ENCODE results near the gene BSN.

The BSN gene

DNA sequence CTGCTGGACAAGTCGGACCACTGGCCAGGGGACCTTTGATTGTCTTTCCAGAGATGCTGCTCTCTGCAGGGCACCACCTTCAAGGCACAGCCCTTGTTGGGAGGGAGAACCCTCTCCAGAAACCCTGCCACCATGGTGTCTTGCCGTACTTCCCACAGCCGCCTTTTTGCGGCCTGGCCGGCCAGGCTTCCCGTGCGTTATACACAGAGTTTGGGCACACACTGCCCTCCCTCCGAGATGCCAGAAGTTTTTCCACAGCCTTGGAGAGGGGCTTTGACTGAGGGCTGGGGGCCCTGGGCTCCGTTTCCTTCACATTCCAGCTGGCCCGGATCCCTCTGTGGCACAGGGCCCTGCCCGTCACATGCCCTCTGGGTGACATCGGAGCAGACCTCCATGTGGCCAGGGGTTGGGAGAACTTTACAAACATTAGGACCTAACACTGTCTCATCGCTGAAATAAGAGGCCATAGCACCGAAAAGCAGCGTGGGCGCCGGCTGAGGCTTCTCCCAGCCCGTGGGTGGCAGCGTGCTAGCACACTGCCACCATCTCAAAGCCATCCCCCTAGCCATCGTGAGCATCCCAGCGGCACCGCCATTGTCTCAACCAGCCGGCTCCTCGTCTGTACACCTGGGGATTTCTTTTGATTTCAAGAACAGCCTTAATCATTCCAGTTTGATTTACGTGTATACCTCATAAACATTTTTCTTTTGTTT is 113.6 kb downstream of the BSN start:
- no peak overlapping the region for H3K4me3 ChIP-seq (ENCODE audit: low read length)
- peaks cover 23% of the 10 kb centered on the region for H3K4me1 ChIP-seq (ENCODE audit: control insufficient read depth, insufficient read depth, low read length)
- no peak for DNase-seq (ENCODE audit: low read depth)
- no peak overlapping the region for H3K9ac ChIP-seq (ENCODE audit: low read length)
- H3K27me3 ChIP-seq (replicated peaks; ENCODE audit: control insufficient read depth, insufficient read depth, low read length): peaks cover 15% of the 10 kb centered on the region
- H3K9me3 ChIP-seq (ENCODE audit: control insufficient read depth, low read length): no peaks in the 10 kb centered on the region
- H3K36me3 ChIP-seq (ENCODE audit: control insufficient read depth, insufficient read depth, low read length, severe bottlenecking): no peaks in the 10 kb centered on the region

DNA sequence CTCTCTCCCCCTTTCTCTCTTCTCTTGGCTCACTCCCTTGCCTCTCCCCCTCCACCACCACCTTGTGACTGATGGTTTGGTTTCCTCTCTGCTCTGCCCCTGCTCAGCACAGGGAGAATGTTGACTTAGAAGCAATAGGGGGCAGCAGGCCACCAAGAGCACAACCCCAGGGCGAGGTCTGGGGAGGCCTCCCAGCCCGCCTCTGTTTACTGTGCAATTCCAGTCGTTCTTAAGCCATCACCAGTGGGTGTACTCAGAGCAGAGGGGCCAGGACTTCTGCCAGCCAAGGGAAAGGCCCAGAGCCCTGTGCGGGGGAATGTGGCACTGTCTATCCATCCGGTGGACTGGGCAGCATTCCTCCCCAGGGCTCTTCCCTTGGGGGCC is 114.1 kb downstream of the BSN start:
- DNase-seq (ENCODE audit: low read depth): no peak
- Histone ChIP-seq H3K4me1 (ENCODE audit: control insufficient read depth, insufficient read depth, low read length) (peaks cover 27% of the 10 kb centered on the region), H3K4me3 (ENCODE audit: low read length) (no peak overlapping the region), H3K27me3 (replicated peaks; ENCODE audit: control insufficient read depth, insufficient read depth, low read length) (peaks cover 13% of the 10 kb centered on the region), H3K36me3 (ENCODE audit: control insufficient read depth, insufficient read depth, low read length, severe bottlenecking) (no peaks in the 10 kb centered on the region), H3K9me3 (ENCODE audit: control insufficient read depth, low read length) (no peaks in the 10 kb centered on the region), H3K9ac (ENCODE audit: low read length) (no peak overlapping the region)

DNA sequence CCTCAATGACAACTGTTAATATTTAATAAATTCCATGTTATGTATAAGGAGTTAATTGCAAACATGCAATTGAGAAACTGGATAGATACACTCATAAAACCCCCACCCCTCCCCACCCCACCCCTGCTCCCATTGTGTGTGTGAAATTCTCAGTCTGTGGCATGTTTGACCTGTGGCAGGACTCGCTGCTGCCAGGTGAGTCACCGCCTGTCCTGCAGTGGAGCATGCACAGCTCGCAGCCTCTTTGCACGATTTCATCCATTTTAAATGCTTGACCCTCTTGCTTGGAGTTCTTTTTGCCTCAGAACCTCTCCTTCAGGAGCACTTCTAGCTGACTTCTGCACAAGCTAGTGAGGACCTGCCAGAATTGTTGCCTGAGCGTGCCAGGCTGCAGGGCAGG is 114.6 kb downstream of the BSN start:
- H3K4me1 ChIP-seq (ENCODE audit: control insufficient read depth, insufficient read depth, low read length): peaks cover 28% of the 10 kb centered on the region
- H3K36me3 ChIP-seq (ENCODE audit: control insufficient read depth, insufficient read depth, low read length, severe bottlenecking): no peaks in the 10 kb centered on the region
- H3K27me3 ChIP-seq (replicated peaks; ENCODE audit: control insufficient read depth, insufficient read depth, low read length): peaks cover 9% of the 10 kb centered on the region
- peak overlapping the region; percentile 5 for H3K9ac ChIP-seq (ENCODE audit: low read length)
- peak; percentile 9 for DNase-seq (ENCODE audit: low read depth)
- no peaks in the 10 kb centered on the region for H3K9me3 ChIP-seq (ENCODE audit: control insufficient read depth, low read length)
- no peak overlapping the region for H3K4me3 ChIP-seq (ENCODE audit: low read length)

DNA sequence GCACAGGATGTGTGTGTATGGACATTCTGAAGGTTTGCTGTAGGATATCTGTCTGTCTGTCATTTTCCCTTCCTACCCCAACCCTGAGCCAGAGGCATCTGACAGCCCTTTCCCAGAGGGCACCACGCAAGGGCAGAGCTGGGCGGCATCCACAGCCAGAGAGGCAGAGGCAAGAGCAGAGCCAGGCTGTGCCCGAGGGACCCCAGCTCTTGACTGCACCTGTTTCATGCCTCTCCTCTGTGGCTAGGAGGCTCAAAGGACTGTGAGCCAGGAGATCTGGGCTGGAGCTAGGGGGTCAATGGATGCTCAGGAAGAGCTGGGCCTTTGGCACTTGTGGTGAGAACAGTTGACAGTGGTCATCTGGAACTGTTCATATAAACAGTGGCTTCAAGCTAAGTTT is 115.1 kb downstream of the BSN start:
- Histone ChIP-seq H3K4me1 (ENCODE audit: control insufficient read depth, insufficient read depth, low read length) (peaks cover 28% of the 10 kb centered on the region), H3K9me3 (ENCODE audit: control insufficient read depth, low read length) (no peaks in the 10 kb centered on the region), H3K36me3 (ENCODE audit: control insufficient read depth, insufficient read depth, low read length, severe bottlenecking) (no peaks in the 10 kb centered on the region), H3K9ac (ENCODE audit: low read length) (peak overlapping the region; percentile 5), H3K4me3 (ENCODE audit: low read length) (no peak overlapping the region), H3K27me3 (replicated peaks; ENCODE audit: control insufficient read depth, insufficient read depth, low read length) (peaks cover 8% of the 10 kb centered on the region)
- no peak for DNase-seq (ENCODE audit: low read depth)

DNA sequence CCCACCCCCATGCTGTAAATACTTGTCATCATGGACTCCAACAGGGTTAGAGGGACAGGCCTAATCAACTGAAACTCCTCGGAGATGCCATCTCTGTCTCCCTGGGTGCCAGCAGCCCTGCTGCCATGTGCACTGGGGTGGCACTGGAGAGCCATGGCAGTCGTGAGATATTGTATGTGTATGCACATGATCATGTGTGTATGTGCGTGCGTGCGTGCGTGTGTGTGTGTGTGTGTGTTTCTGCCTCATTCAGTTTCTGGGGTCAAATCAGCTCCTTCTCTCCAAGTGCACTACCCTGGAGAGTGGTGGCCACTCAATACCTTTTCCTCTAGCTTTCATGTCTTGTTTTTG is 116.6 kb downstream of the BSN start:
- no peak for DNase-seq (ENCODE audit: low read depth)
- H3K36me3 ChIP-seq (ENCODE audit: control insufficient read depth, insufficient read depth, low read length, severe bottlenecking): peaks cover 4% of the 10 kb centered on the region
- no peak overlapping the region for H3K4me3 ChIP-seq (ENCODE audit: low read length)
- no peaks in the 10 kb centered on the region for H3K9me3 ChIP-seq (ENCODE audit: control insufficient read depth, low read length)
- H3K27me3 ChIP-seq (replicated peaks; ENCODE audit: control insufficient read depth, insufficient read depth, low read length): peaks cover 8% of the 10 kb centered on the region
- H3K9ac ChIP-seq (ENCODE audit: low read length): no peak overlapping the region
- H3K4me1 ChIP-seq (ENCODE audit: control insufficient read depth, insufficient read depth, low read length): peaks cover 38% of the 10 kb centered on the region

DNA sequence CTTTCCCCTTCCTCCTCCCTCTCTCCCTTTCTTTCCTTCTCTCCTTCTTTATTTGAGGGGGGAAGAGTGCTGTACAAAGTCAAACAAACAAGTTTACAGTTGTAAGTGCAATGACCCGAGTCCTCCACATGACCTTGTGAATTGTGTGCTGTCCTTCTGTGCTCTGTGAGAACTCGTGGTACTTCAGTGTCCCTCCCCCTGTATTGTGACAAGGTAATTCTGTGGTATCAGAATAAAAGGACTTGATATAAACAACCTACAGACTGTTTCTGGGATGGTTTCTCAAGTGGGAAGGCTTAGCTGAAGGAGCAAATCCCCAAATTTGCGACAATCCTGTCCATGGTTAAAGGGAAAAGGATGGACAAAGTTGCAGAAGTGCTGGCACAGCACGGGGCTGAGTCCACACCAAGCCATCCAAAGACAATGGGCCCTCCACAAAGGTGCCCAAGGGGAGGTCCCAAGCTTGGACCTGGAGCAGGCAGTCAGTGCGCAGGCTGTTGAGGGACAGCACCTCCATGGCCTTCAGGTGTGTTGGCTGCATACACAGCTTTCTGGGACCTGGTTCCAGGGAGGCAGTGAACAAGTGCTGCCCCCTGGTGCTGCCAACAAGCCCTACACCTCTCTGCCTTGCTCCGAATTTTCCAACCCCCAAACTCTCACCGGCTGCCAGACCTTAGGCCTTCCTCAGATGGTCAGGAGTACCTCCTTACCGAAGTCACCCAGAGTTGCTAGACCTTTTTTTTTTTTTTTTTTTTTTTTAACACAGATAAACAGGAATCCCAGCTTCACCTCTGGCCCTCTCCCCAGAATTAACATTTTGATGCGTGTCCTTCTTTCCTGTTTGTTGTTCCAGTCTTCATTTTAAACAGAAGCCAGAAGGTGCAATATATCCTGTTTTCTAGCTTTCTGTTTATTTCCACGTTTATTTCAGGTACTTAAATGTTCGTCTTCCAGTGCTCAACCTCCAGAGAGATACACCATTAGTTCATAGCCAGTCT is 117.3 kb downstream of the BSN start:
- peak; percentile 85 for DNase-seq (ENCODE audit: low read depth)
- H3K36me3 ChIP-seq (ENCODE audit: control insufficient read depth, insufficient read depth, low read length, severe bottlenecking): peaks cover 11% of the 10 kb centered on the region
- H3K4me1 ChIP-seq (ENCODE audit: control insufficient read depth, insufficient read depth, low read length): peaks cover 38% of the 10 kb centered on the region
- no peak overlapping the region for H3K4me3 ChIP-seq (ENCODE audit: low read length)
- no peak overlapping the region for H3K9ac ChIP-seq (ENCODE audit: low read length)
- peaks cover 8% of the 10 kb centered on the region for H3K27me3 ChIP-seq (replicated peaks; ENCODE audit: control insufficient read depth, insufficient read depth, low read length)
- no peaks in the 10 kb centered on the region for H3K9me3 ChIP-seq (ENCODE audit: control insufficient read depth, low read length)

DNA sequence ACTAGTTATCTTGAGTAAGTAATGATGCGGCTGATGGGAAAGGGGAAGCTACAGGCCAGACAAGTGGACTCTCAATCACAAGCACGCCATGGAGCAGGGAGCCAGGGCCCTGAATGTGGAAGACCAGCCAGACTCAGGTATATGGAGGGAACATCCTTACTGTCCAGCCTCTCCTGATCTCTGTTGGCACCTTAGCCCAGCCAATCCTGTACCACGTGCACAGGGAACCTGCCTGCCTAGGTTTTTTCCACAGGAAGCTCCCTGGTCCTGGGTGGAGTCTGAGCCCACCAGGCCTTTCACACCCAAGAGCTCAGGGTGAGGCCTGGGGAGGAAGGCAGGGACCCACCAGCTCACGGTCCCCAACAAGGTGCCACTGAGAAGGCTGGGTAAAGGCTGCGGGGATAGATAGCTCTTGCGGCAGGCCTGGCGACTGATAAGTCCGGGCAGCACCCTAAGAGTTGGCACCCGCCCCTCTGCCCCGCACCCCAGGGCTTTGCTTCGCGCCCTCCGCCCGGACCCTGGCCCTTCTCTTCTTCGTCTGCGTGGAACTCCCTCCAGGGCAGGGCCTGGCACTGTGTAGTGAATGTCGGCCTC is 118.9 kb downstream of the BSN start:
- peaks cover 28% of the 10 kb centered on the region for H3K36me3 ChIP-seq (ENCODE audit: control insufficient read depth, insufficient read depth, low read length, severe bottlenecking)
- peak overlapping the region; percentile 93 for H3K9ac ChIP-seq (ENCODE audit: low read length)
- no peak for DNase-seq (ENCODE audit: low read depth)
- peaks cover 29% of the 10 kb centered on the region for H3K4me1 ChIP-seq (ENCODE audit: control insufficient read depth, insufficient read depth, low read length)
- peak overlapping the region; percentile 93 for H3K4me3 ChIP-seq (ENCODE audit: low read length)
- no peaks in the 10 kb centered on the region for H3K27me3 ChIP-seq (replicated peaks; ENCODE audit: control insufficient read depth, insufficient read depth, low read length)
- H3K9me3 ChIP-seq (ENCODE audit: control insufficient read depth, low read length): no peaks in the 10 kb centered on the region

DNA sequence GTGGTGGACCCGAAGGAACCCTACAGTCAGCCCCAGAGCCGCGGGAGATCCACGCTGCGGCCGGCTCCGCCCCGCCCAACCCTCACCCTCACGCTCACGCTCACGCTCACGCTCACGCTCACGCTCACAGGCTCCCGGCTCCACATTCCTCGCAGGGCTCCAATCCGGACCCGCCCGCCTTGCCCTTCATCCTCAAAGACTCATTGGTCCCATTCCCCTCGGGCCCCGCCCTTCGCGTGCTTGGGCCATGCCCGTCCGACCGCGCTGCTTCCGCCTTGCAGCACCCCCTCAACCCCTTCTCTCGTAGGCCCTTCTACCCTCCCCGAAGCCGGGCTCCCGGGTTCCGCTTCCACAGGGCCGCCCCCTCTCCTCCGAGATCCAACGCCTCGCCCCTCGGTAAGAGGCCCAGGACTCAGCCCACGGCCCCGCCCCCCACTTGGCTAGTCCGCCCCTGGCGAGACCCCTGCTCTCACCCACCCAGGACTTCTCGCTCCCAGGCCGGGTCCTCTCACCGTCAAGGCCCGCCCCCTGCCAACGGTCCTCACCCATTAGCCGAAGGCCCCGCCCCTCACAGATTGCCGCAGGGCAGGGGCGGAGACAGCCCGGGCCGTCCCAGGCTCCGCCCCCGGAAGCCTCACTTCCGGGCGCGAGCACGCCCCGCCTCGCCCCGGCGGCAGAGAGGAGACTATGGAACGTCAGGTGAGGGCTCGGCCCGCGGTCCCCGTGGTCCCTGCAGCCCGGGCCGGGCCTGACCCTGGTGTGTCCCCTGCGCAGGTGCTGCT is 119.6 kb downstream of the BSN start, which contains the start of gene APEH:
TSS of gene APEH (plus strand) at position 637 of the 782 bp plus-strand sequence. CDS start at position 688, 51 bp downstream.
- no peaks in the 10 kb centered on the region for H3K9me3 ChIP-seq (ENCODE audit: control insufficient read depth, low read length)
- peak; percentile 99 for DNase-seq (ENCODE audit: low read depth)
- H3K4me1 ChIP-seq (ENCODE audit: control insufficient read depth, insufficient read depth, low read length): peaks cover 24% of the 10 kb centered on the region
- H3K4me3 ChIP-seq (ENCODE audit: low read length): peak within 1 kb of the TSS; percentile 93
- peak within 1 kb of the TSS; percentile 93 for H3K9ac ChIP-seq (ENCODE audit: low read length)
- H3K27me3 ChIP-seq (replicated peaks; ENCODE audit: control insufficient read depth, insufficient read depth, low read length): no peaks in the 10 kb centered on the region
- peaks cover 34% of the 10 kb centered on the region for H3K36me3 ChIP-seq (ENCODE audit: control insufficient read depth, insufficient read depth, low read length, severe bottlenecking)

DNA sequence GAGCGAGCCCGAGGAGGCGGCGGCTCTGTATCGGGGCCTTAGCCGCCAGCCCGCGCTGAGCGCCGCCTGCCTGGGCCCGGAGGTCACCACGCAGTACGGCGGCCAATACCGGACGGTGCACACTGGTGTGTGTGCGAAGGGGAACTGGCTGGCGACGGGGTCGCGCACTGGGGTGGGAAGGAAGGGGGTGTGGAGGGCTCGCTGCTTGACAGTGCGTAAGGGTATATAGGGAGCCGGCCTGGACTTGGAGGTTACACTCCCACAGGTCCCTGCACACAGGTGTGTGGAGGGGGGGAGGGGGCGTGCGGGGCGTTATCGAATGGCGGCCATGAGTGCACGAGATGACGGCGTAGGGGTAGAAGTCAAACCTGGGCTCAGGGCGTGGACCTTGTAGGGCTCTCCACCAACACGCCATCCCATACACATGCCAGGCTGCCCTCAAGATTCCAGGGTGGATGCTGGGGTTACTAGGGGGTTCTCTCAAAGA is 120.3 kb downstream of the BSN start:
- Histone ChIP-seq H3K36me3 (ENCODE audit: control insufficient read depth, insufficient read depth, low read length, severe bottlenecking) (peaks cover 41% of the 10 kb centered on the region), H3K4me3 (ENCODE audit: low read length) (peak overlapping the region; percentile 93), H3K27me3 (replicated peaks; ENCODE audit: control insufficient read depth, insufficient read depth, low read length) (no peaks in the 10 kb centered on the region), H3K9ac (ENCODE audit: low read length) (peak overlapping the region; percentile 93), H3K4me1 (ENCODE audit: control insufficient read depth, insufficient read depth, low read length) (peaks cover 17% of the 10 kb centered on the region), H3K9me3 (ENCODE audit: control insufficient read depth, low read length) (no peaks in the 10 kb centered on the region)
- DNase-seq (ENCODE audit: low read depth): no peak

DNA sequence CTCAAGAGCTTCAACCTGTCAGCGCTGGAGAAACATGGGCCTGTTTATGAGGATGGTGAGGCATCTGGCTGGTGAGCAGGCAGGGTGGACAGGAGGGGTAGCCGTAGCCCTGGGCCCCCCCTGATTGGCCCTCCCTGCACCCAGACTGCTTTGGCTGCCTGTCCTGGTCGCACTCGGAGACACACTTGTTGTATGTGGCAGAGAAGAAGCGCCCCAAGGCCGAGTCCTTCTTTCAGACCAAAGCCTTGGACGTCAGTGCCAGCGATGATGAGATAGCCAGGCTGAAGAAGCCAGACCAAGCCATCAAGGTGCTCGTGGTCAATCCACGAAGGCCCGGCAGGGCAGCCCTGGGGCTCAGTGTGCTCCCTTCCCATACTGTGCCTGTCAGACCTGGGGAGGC is 121.6 kb downstream of the BSN start:
- Histone ChIP-seq H3K27me3 (replicated peaks; ENCODE audit: control insufficient read depth, insufficient read depth, low read length) (no peaks in the 10 kb centered on the region), H3K9me3 (ENCODE audit: control insufficient read depth, low read length) (no peaks in the 10 kb centered on the region), H3K9ac (ENCODE audit: low read length) (no peak overlapping the region), H3K4me1 (ENCODE audit: control insufficient read depth, insufficient read depth, low read length) (peaks cover 15% of the 10 kb centered on the region), H3K4me3 (ENCODE audit: low read length) (no peak overlapping the region), H3K36me3 (ENCODE audit: control insufficient read depth, insufficient read depth, low read length, severe bottlenecking) (peaks cover 54% of the 10 kb centered on the region)
- DNase-seq (ENCODE audit: low read depth): no peak

Data from adipocyte (in vitro differentiated cells).